Activated naive CD8-positive, alpha-beta T cell treated with anti-CD3 and anti-CD28 coated beads, Interleukin-2, amount 50 U/mL, for 16 hours (primary cell): Measurements from ENCODE around the gene PDE11A.

Experiments used
- DNase-seq: peaks from one replicate; pipeline ENCODE4 v3.0.0-alpha.2; 2020; ENCODE audit warnings: low read depth, low spot score

The PDE11A gene

DNA sequence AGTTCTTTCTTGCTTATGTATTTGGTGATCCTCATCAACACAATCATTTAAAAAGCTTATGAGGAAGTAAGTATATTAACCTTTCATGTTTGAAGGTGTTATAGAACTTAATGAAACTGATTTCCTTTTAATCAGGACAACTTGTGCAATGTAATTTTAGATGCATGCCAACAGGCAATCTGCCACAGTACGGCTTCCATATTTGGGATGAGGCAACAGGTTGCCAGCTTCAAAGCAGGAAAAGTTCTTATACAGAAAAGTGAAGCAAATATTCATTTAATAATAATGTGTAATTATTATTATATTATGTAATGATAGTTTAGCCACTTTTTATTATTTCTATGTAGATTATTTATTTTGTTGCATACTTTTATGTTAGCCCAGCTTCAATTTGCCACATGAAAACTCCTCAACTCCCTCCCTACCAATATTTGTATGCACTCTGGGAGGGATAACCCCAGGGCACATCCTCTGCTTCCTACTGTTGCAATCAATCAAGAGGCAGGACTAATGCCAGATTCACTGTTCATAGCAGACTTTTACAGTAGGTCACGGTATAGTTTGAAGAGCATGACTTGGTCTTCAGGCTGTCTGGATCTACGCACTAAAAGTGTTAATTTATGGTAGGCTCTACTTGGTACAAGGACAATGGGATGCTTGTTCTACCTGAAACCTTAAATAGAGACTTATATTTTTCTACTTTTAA, 402.8 kb downstream of the PDE11A start:
- no peak for DNase-seq

DNA sequence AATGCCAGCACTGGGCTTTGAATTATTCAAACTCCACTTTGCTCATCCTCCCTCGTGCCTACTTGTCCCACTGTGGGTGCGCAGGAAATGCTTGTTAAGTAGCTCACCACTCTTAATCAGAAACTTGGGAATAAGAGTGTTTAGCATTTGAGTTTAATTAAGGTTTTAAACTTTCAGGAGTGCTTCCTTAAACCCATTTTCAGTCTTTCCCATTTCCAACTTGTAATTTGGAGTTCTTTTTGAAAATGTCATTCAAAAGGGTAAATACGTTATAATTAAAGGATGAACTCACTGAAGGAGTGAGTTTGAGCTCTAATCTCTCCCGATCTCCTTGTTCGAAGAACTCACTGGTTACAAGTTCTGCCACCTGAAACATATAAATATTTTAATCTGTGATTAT, 403.4 kb downstream of the PDE11A start:
- no peak for DNase-seq

DNA sequence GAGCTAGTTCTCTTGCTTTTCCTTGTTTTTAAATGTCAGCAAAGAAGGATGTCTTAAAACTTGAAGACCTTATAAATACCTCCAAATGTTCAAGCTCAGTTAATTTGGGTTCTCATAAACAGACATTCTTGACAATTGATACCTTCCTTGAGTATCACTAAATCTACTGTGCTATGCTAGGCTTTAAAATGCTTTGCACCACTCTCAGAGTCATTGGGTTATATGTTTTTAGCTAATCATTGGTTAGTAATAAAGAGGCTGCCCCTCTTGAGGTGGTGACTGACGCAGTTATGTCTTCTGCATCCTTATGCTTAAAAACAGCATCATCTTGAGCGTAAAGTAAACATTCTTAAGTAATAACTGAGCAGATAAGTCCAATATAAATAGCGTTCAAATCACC, 404.0 kb downstream of the PDE11A start:
- no peak for DNase-seq

DNA sequence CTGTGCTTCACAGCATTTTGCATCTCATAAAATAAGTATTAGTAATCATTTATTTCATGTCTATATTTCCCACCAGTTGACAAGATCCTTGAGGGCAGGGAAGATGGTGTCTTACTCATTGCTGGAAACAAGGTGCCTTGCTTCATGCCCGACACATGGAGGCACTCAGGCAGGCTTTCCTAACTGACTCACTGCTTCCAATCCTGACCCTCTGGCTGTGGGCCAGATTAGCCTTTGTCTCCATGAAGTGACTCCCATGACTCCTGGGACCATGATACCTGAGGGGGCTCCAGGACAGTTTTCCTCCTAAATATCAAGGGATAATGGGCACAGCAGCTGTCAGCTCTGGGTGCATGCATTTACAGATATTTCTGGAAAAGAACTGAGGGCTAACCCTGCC, 405.0 kb downstream of the PDE11A start:
- DNase-seq, result no peak

DNA sequence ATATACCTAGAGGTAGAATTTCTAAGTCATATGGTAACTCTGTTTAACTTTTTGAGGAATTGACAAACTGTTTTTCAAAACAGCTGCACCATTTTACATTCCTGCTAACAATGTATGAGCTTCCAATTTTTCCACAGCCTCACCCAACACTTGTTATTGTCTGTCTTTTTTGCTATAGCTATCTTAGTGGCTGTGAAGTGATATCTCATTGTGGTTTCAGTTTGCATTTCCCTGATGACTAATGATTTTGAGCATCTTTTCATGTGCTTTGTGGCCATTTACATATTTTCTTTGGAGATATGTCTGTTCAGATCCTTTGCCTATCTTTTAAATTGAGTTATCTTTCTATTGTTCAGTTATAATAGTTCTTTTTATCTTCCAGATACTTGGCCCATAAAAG, 406.2 kb downstream of the PDE11A start:
- DNase-seq, result no peak

DNA sequence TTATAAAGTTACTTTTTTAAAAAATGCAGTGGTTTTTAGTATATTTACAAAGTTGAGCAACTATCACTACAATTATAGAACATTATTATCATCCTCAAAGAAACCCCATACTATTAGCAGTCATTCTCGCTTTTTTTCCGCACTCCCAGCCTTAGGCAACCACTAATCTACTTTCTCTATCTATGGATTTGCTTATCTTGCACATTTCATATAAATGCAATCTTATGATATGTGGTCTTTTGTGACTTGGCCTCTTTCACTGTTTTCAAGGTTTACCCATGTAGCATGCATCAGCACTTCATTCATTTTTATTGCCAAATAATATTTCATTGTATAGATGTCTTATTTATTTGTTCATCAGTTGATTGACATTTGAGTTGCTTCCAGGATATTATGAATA, 406.6 kb downstream of the PDE11A start:
- no peak for DNase-seq

DNA sequence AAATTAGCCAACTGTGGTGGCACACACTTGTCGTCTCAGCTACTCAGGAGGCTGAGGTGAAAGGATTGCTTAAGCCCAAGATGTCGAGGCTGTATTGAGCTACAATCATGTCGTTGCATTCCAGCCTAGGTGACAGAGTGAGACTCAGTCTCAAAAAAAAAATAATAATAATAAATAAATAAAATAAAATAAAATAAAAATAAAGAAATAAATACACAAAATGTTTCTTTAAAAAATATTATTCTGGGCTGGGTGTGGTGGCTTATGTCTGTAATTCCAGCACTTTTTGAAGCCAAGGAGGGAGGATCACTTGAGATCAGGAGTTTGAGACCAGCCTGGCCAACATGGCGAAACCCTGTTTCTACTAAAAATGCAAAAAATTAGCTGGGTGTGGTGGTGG, 407.2 kb downstream of the PDE11A start:
- no peak for DNase-seq

DNA sequence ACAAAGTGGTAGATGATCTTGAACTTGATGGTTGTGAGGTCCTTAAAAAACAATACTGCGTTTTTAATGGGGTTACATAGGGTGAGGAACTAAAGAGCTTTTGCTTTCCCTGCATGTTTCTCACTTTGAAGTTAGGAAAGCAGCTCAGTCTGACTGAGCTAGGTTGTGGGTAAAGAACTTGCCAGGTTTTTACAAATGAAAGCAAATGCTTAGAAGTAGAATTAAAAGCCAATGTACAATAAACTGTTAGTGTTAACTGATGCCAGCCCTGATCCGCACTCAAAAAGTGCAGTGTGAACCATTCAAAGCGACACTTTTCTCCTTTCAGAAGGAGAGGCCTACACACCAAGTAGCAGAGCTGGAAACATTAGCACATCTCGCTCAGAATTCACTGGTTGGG, 409.7 kb downstream of the PDE11A start:
- DNase-seq, result no peak

DNA sequence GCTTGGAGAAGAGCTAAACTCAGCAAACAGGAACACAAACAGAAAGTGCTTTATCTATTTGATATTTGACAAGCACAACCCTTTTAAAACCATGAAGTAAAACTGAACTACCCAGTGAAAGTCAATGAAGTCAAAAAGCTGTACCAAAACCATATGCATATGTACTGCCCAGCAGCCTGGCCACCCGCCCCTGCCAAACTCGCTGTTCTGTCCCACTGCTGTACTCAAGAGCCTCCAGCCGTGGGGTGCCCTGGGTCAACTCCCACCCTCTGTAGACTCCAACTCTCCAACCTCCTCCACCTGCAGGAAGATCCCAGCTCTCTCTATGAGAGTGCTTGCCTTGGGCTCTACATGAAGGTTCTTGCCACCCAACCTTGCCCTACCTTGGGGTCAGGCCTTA, 411.8 kb downstream of the PDE11A start:
- no peak for DNase-seq

DNA sequence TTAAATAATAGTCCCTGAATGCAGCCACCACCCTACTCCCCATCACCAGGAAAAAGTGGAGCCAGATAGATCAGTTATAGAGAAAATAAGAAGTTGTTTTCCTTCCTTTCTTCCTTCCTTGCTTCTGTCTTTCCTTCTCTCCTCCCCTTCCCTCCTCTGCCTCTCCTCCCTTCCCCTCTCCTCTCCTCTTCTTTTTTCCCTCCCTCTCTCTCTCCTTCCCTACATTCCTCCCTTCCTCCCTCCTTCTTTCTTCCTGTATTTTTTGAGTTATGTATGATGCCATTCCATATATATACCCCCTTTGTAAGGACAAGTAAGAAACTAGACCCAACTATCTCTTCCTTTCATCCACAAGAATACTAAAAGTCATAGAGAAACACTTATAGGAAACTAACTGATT, 414.3 kb downstream of the PDE11A start:
- no peak for DNase-seq

DNA sequence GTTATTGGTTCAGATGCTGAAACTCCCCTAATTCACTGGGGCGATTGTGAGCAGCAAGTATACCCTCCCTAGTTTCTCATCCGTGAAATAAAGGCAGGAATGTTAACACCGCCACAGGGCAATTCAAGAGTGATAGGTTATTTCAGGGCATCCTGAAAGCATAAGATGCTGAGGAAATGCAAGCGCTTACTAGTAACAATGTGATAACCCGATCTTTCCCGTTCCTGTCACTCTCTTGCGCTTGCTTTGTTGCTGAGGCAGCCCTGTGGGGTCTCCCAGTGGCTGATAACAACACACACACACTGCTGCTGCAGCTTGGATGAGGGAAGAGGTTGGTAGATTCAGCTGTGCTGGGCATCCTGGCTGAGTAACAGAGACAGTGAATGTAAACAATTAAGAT, 420.7 kb downstream of the PDE11A start:
- DNase-seq, result no peak

DNA sequence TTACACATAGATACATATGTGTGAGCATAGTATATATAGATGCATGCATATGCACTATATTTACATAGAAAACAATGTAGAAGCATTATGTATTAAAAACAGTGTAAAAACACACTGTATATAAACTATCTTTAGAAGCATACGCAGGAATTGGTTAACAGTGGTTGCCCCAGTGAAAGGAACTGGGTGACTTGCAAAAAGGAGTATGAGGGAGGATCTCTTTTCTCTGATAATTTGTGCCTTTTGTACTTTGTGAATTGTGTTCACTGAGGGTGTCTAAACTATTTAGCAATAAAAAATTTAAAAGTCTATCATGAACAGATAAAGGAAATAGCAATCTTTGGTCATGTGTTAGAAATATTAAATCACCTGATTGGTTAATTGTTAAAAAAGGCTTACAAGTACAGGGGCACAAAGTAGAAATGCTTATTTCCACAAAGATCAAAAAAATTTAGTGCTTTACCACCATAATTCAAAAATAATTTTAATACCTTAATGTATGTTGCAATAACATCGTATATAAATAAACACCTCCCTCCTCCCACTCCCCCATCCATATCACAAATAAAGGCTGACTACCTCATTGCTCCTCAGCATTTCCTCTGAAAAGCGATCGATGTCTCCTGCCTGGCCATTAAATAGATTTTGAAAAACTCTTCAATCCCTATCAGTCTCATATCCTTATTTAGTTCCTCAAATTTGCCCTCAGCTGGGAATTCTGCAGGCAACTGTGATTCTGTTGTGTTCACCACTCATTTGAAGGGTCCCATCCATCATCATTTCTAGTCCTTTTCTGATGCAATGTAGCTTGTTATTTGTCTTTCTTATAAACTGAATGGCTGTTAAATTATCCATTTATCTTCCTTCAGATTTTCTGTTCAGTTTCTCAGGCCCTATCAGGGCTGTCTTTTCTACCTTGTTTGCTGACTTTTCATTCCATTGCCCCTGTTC, 422.7 kb downstream of the PDE11A start:
- DNase-seq, result no peak

DNA sequence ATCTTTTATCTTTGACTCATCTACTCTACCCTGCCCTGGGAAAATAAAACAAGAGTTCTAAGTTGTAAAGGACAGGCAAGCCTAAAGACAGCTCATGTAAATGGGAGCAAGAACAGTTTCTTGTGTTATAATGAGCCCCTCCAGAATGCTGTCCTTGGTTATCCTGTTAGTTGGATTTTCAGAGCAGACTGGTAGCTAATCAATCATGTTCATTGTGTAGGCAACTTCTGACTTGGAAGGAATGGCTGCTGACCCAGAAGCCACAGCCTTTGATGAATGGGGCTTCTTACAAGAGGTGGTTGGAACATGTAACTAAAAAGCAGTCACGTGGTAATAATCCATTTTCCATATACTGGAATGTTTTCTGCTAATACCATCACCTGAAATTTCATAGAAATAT, 425.8 kb downstream of the PDE11A start:
- DNase-seq, result no peak

DNA sequence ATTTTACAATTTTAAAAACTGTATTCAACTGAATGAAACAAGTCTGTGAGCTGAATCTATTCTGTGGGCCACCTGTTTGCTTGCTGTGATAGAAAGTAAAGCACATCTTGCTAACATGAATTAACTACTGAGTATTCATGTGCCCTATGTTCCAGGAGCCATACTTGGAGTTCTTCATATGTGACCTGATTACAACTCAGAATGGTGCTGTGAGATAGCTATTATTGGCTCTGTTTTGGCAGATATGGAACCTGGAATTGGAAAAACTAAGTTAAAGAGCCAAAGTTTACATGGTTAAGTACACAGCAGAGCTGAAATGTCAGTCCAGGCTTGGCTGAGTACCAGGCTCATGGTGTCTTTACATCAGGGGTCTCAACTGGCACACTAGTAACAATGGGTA, 426.3 kb downstream of the PDE11A start:
- no peak for DNase-seq

DNA sequence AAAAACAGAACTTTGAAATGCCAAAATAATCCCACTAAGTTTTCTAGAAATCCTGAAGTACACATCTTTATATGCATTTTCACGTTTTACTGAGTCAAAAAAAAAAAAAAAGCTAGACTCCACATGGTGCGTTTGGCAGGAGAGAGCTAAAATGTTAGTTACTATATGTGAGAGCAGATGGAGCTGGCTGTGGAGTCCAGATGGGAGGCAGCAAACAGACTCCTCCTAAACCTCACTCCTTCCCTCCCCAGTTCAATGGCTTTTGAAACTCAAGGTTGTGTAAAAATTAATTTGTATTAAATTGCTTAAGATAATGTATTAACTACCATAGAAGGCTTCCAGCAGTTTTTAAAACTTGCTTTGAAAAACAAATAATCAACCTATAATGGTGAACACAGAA, 431.2 kb downstream of the PDE11A start:
- no peak for DNase-seq

DNA sequence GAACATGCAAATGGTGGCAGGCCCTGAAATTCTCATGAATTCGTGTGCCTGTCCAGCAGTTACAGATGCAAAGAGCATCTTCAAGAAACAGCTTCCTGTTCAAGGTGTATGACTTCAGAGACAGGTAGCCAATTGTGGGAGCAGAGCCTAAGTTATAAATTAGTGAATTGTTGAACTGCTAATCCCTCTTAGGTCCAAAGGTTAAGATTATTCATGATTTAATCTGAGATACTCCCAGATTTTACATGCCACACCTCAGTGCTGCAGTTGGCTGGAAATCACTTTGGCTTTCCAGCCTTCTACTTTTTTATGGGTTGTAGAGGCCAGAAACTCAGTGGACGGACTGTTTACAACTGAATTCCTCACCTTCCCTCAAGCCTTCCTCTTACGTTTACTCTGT, 432.2 kb downstream of the PDE11A start:
- no peak for DNase-seq

DNA sequence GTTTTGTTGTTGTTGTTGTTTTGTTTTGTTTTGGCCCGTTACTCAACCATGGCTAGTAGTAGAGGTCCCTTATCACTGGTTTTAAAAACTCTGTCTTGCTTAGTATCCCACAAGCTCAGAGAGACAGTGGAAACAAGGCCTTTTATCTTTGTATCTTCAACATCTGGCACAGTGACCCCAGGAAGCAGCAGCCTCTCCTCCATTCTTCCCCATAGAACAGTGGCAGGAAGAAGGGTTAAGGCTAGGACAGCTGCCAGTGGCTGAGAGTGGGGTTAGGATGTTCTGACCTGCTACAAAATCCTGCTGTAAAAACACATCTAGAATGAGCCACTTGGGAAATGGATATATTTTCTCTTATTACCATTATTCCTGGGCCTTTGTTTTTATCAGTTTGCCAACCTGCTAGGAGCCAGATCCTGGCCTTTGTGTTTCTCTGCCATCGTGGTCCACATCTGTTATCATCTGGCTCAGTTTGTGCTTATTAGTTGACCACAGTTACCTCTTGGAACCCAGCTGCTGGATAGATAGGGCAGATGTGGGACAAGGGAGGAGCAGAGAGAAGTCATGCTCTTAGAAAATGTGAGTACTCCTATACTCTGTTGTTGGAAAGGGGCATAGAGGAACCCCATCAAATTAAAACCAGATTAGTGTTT, 433.2 kb downstream of the PDE11A start:
- no peak for DNase-seq

DNA sequence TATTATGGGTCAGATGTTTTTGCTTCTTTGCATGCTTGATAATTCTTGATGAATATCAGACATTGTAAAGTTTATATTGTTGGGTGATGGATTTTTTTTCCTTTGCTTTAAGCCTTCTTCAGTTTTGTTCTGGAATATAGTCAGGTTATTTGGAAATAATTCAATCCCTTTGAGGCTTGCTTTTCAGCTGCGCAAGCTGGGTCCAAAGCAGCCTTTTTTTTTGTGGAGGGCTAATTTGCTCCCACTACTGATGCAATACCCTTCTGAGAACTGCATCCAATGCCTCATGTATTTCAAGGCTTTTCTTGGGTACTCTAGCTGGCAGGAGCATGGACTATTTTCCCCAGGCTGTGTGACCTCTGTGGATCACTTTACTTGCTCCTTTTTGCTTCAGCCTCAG, 434.1 kb downstream of the PDE11A start:
- no peak for DNase-seq

DNA sequence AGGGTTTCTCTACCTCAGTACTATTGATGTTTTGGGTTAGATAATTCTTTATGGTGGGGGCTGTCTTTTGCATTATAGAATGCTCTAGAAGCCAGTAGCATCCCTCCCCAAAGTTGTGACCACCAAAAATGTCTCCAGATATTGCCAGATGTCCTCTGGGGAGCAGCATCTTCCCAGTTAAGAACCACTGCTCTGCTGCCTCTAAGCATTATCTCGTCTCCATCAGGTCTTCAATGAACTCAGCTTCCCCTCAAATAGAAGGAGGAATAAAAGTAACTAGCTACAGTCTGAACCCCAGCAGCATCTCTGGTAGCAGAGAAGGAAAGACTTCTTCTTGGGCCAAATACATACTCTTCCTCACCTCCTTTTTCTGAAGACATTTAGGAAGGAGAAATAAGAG, 435.9 kb downstream of the PDE11A start:
- DNase-seq, result no peak

DNA sequence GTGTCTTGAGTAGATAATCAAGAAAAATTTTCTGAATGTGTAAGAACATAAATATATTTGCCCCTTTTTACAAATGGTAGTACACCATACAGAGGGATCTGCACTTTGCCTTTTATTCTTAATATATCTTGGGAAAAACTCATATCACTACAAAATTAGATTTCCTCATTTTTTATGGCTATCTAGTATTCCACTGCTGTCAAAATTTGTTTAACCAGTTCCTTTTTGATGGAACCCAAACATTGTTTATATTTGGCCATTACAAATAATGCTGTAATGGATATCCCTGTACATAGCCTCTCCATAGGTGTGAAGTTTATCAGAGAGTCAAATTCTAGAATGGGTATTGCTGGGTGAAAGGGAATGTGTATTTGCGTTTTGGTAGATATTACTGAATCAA, 436.9 kb downstream of the PDE11A start:
- DNase-seq, result no peak

DNA sequence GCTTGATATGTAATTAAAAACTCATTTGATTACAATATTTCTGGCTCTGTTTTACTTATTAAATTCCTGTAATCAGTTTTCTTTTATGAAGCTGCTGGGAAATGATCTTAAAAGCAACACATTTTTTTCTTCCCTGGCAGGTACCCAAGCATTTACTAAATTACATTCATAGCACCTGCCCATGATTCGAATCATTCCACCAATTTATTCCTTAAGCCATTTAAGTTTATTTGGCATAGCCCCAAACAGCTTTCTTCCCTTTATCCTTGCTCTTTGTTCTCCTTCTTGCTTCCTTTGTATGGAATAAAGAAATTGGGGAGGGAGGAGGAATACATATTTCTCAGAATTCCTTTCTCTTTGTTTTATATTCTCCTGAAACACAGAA, 438.7 kb downstream of the PDE11A start:
- no peak for DNase-seq

DNA sequence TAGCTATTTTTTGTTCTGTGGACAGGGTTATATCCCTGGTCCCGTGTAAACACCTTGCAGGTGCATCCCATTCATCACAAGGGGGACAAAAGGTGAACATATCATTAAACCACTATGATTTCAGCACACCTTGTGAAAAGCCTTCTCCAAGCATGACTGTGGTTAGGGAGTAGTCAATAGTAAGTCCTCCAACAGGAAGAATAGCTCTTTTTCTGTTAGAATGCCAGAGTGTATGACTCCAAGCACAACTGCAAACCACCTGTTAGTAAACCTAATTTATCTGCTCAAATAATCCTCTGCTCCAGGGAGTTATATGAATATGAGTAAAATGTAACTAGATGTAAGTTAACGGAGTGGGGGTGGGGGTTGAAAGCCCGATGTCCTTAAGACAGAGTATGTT, 439.5 kb downstream of the PDE11A start:
- DNase-seq, result no peak

DNA sequence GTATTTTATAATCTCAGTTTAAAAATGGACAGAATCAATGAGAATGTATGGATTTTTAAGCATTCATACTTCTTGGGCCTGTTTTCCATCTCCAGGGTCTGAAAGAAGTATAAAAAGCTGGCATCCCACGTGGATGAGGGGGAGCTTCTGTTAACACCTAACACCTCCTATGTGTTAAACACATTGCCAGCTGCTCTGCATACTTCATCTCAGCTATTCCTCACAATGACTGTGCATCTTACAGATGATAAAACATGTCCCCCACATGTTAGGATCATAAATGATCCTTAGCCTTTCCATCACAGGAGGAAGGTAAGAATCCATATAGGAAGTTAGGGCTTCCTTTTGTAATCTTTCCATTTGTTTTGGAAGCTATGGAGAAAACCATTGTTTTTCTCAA, 440.9 kb downstream of the PDE11A start:
- no peak for DNase-seq
